Progenitor cell of endocrine pancreas (in vitro differentiated cells): ENCODE data around the gene GGT6. TPM values are rescaled to one million over a fixed set of nuclear protein-coding genes. Genes with fewer than 3 reads are reported as not detected.

Experiments used
- DNase-seq: peaks from one replicate; pipeline ENCODE4 v3.0.0; 2021; ENCODE audit warnings: low spot score; ENCODE audit not compliant: unreplicated experiment
- H3K27ac Mint-ChIP-seq: 2 replicates; pipeline ENCODE4 v1.8.0; 2021; ENCODE audit warnings: mild to moderate bottlenecking, moderate library complexity, mixed read lengths
- H3K27me3 Mint-ChIP-seq: 2 replicates; pipeline ENCODE4 v1.8.0; 2021; ENCODE audit warnings: mixed read lengths
- H3K36me3 Mint-ChIP-seq: 2 replicates; pipeline ENCODE4 v1.8.0; 2022; ENCODE audit warnings: mixed read lengths; ENCODE audit not compliant: insufficient read depth
- H3K4me1 Mint-ChIP-seq: 2 replicates; pipeline ENCODE4 v1.8.0; 2021; ENCODE audit warnings: low read depth, mixed read lengths
- H3K4me3 Mint-ChIP-seq: 2 replicates; pipeline ENCODE4 v1.8.0; 2021; ENCODE audit warnings: low read depth, mild to moderate bottlenecking, moderate library complexity, mixed read lengths
- H3K9me3 Mint-ChIP-seq: 2 replicates; pipeline ENCODE4 v1.8.0; 2021; ENCODE audit warnings: low read depth, mixed read lengths
- CTCF ChIP-seq: fragments of 200-600 bp; sonication (generic); IDR thresholded peaks from one replicate; pipeline ENCODE4 v1.5.0; 2021; ENCODE audit warnings: antibody characterized with exemption, mild to moderate bottlenecking; ENCODE audit not compliant: unreplicated experiment
- long read RNA-seq: library from polyadenylated mRNA; unstranded; transcript quantifications from one replicate; pipeline ENCODE4 v2.0.0, GENCODE V29; 2020
- total RNA-seq: library from RNA; stranded (reverse); gene quantifications from 2 replicates; pipeline ENCODE4 v1.2.1, GENCODE V29; 2021

GGT6 gene, protein sequence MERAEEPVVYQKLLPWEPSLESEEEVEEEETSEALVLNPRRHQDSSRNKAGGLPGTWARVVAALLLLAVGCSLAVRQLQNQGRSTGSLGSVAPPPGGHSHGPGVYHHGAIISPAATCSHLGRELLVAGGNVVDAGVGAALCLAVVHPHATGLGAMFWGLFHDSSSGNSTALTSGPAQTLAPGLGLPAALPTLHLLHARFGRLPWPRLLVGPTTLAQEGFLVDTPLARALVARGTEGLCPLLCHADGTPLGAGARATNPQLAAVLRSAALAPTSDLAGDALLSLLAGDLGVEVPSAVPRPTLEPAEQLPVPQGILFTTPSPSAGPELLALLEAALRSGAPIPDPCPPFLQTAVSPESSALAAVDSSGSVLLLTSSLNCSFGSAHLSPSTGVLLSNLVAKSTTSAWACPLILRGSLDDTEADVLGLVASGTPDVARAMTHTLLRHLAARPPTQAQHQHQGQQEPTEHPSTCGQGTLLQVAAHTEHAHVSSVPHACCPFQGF
- total RNA-seq: not detected in 2 replicates
- long read RNA-seq: 0 reads

GRCh38 chr17:4560421-4560820, at the start of gene GGT6:
GGT6 (minus strand) TSS chr17:4560577; CDS start chr17:4560521, 56 bp downstream.
- Mint-ChIP-seq H3K36me3 (no peaks in the 10 kb centered on the region), H3K4me3 (no peak within 1 kb of the TSS), H3K4me1 (peaks cover 9% of the 10 kb centered on the region), H3K27ac (no peak within 1 kb of the TSS), H3K27me3 (peaks cover 14% of the 10 kb centered on the region), H3K9me3 (no peaks in the 10 kb centered on the region)
- no peak for DNase-seq
- TF ChIP-seq CTCF: no peak

- TF ChIP-seq CTCF: no peak
- no peaks in the 10 kb centered on the region for H3K9me3 Mint-ChIP-seq
- DNase-seq: no peak
- H3K4me3 Mint-ChIP-seq: no peak overlapping the region
- H3K4me1 Mint-ChIP-seq: peaks cover 28% of the 10 kb centered on the region
- peaks cover 9% of the 10 kb centered on the region for H3K27me3 Mint-ChIP-seq
- H3K27ac Mint-ChIP-seq: peak overlapping the region; percentile 53
- no peaks in the 10 kb centered on the region for H3K36me3 Mint-ChIP-seq
Measured at GRCh38 chr17:4610162-4610561, 49.8 kb upstream of the GGT6 start.

DNA sequence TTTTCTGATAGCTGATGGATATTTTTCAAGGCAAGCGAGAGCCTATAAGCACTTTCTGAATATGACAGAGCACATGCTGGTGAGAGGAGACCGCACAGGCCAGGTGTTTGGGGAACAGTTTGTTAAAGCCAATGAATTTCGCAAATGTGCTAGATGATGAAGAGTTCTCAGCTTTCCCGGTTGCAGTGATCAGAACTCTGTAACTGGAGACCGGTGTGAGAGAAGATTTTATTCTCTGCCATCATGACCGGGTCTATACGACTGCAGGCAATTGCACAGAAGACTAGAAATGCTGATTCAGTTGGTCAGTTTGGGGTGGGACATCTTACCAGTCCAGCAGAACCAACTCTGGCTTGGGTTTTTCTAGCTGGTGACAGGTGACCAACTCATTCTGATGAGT, 49.4 kb upstream of the GGT6 start:
- Mint-ChIP-seq H3K4me1 (peaks cover 28% of the 10 kb centered on the region), H3K27me3 (peaks cover 9% of the 10 kb centered on the region), H3K4me3 (no peak overlapping the region), H3K9me3 (no peaks in the 10 kb centered on the region), H3K27ac (no peak overlapping the region), H3K36me3 (no peaks in the 10 kb centered on the region)
- no peak for DNase-seq
- no peak for TF ChIP-seq CTCF

DNA sequence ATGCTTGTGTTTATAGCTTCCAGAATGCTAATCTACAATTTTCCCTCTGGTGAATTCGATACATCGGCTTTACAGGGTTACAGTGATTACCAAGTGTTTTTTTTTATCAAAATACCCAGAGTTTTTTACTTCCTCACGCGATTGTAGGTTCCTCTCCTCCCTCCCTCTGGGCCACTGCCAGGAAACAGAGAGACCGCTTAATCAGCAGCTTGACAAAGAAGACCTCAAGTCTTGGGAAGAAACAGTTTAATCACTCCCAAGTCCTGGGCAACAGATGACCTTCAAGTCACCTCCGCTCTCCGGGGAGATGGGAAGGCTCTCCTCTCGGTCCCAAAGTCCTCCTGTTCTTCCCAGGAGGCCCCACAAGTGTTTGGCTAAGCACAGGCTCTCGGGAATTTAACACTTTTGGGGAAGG, 47.4 kb upstream of the GGT6 start:
- no peaks in the 10 kb centered on the region for H3K9me3 Mint-ChIP-seq
- H3K36me3 Mint-ChIP-seq: no peaks in the 10 kb centered on the region
- H3K4me3 Mint-ChIP-seq: no peak overlapping the region
- H3K27ac Mint-ChIP-seq: peak overlapping the region; percentile 91
- no peak for DNase-seq
- peaks cover 28% of the 10 kb centered on the region for H3K4me1 Mint-ChIP-seq
- H3K27me3 Mint-ChIP-seq: peaks cover 6% of the 10 kb centered on the region
- TF ChIP-seq CTCF: no peak

DNA sequence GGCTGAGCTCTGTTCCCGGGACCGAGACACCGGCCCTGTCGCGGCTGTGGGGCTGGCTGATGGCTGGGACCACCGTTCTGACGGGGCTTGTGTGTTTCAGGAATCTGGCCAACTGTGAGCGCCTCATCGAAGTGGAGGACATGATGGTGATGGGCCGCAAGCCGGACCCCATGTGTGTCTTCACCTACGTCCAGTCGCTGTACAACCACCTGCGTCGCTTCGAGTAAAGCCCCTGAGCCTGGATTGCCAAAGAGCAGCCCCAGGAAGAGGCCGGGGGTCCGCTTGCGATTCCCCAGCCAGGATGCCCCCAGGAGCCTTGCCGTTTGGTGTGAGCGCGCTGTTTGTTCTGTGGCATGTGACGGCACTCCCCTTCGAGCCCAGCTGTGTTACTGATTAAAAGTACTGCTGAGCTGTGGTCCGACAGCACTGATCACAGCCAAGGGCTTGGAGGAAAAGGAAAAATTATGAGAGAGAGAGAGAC, 46.9 kb upstream of the GGT6 start:
- no peak for TF ChIP-seq CTCF
- no peak for DNase-seq
- Mint-ChIP-seq H3K27me3 (peaks cover 6% of the 10 kb centered on the region), H3K9me3 (no peaks in the 10 kb centered on the region), H3K4me1 (peaks cover 28% of the 10 kb centered on the region), H3K4me3 (no peak overlapping the region), H3K36me3 (no peaks in the 10 kb centered on the region), H3K27ac (peak overlapping the region; percentile 91)
